ENCODE results near the gene HEXD.

Gene HEXD

GRCh38 chr17:82382933-82383255 is 35.3 kb upstream of the HEXD start:
- no peak for DNase-seq

DNA sequence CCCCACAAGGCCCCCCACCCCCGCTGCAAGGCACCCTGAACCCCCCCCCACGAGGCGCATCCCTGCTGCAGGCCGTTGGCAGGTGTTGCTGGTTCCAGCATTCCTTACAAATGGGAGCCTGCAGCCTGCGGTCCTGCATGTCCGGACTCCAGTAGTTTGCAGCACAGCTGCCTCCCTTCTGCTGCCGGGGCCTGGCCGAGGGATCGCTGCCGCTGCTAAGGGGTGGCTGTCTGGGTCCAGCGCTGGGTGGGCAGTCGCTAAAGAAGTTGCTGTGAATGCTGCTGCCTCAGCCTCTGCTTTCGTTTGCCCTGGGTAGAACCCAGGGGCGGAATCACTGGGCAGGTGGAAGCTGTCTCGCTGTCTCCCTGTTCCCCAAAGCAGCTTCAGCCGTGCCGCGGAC is 34.7 kb upstream of the HEXD start:
- no peak for DNase-seq

DNA sequence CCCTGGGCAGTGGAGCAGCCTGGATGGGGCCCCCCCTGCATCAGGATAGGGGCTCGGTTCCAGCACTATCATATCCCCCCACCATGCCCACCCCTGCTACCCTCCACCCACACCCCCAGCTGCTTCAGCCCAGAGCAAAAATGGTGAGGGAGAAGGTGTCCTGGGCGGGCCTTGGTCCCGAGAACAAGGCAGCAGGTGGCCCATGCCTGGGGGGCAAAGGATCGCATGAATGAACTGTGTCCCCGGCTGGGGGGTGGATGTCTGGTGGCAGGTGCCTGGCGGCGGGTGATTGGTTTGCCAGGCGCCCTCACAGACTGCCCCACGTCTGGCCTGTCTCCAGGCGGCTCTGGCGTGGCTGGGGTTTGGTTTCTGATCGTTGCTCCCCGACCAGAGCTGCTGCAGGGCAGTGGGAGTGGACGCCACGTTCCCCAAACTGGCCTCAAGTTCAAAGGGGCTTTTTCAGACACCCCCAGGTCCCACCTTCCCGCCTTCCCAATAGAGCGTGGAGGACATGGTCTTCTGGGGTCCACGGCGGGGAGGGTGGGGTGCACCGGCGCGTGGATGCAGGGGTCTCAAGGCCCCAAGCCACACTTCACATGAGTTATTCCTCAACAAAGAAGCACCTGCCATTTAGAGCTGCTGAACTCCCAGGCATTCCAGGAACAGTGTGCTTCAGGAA is 34.0 kb upstream of the HEXD start:
- DNase-seq = no peak

GRCh38 chr17:82384730-82385481 is 33.2 kb upstream of the HEXD start:
- no peak for DNase-seq

DNA sequence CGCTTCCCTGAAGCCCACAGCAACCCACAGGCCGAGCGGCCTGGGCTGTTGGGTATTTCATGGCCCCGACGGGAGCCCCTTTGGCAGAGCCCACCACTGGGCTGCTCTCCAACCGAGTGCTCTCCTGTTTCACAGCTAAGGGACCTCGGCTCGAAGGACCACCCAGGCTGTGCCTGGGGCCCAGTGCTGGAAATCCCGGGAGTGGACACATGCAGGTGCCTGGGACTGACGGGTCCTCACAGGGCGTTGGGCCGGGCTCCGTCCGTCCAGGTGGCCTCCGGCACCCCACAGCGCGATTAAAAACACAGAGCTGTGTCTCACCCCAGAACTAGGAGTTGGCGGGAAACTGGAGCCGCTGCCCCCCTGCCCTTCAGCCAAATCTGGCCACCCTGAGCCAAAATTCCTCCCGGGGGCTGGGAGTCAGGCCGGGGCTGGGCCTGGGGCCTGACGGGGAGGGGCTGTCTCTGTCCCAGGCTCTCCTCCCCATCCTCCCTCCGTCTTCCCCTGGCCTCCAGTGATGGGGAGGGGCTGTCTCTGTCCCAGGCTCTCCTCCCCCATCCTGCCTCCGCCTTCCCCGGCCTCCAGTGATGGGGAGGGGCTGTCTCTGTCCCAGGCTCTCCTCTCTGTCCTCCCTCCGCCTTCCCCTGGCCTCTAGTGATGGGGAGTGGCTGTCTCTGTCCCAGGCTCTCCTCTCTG is 32.4 kb upstream of the HEXD start:
- DNase-seq = no peak

DNA sequence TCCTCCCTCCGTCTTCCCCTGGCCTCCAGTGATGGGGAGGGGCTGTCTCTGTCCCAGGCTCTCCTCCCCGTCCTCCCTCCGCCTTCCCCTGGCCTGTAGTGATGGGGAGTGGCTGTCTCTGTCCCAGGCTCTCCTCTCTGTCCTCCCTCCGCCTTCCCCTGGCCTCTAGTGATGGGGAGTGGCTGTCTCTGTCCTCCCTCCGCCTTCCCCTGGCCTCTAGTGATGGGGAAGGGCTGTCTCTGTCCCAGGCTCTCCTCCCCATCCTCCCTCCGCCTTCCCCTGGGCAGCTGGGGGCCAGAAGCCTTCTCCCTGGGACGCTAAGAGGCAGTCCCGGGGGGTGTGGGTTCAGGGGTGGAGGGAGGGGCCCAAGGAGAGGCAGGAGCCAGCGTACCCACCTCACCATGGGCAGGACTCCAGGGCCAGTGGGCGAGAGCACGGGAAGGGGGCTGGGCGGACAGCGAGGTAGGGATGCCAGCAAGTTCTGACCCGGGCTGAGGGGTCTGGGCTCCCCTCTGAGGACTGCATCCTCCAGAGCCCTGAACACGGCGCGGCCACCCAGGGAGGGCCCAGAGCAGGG is 31.8 kb upstream of the HEXD start:
- no peak for DNase-seq

DNA sequence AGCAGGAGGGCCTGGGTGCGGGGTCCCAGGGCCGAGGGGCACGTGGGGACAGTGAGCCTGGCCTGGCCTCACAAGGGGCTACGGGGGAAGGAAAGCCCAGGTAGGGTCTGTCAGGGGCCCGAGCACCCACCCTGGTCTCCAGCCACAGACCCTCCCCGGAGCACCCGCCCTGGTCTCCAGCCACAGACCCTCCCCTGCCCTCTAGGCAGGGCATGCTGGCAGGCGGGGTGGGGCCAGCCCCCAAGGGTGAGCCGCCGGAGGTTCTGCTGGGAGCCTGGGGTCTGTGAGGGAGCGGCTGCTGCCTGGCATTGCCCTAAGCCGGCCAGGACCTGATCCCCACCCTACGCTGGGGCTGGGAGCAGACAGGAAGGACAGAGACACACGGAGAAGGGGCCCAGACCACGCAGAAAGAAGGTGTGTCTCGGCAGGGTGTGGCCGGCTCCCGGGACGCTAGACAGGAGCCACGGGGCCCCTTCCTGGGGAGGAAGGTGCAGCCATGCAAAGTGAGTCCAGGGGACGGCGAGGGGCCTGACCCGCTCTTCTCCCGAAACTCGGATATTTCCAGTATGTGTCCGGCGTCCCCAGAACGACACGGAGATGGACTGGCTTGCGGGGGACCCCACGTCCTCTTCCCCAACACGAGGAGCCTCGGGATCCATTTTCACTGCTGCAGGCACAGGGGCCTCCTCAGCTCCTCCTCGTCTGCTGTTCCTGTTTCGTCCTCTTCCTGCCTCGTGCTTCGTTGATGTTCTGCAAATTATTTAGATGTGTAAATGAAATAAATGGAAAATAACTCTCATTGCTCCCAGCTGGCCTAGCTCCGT is 31.1 kb upstream of the HEXD start:
- DNase-seq = no peak

DNA sequence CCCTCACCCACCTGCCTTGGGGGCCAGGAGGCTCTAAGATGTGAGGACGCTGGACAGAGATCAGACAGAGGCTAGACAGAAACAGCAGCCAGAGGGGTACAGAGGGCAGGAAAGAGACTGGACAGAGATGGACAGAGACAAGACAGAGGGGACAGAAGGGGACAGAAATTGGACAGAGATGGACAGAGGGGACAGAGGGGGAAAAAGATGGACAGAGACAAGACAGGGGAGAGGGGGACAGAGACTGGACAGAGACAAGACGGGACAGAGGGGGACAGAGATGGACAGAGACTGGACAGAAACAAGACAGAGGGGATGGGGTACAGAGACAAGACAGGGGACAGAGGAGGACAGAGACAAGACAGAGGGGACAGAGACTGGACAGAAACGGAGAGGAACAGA is 30.4 kb upstream of the HEXD start:
- no peak for DNase-seq

GRCh38 chr17:82388223-82388921 is 29.8 kb upstream of the HEXD start:
- no peak for DNase-seq

GRCh38 chr17:82388922-82389283 is 29.2 kb upstream of the HEXD start:
- no peak for DNase-seq

DNA sequence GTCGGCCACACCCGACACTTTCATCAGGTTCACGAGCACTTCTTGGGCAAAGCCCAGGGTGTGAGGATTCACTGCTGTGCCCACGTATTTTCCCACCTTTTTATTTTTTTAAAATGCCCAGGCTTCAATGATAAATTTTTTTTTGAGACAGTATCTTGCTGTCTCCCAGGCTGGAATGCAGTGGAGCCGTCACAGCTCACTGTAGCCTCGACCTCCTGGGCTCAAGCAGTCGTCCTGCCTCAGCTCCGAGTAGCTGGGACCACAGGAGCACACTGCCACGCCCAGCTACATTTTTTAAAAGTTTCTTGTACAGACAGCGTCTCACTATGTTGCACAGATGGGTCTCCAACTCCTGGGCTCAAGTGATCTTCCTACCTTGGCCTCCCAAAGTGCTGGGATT is 28.8 kb upstream of the HEXD start:
- no peak for DNase-seq

GRCh38 chr17:82390015-82390859 is 27.9 kb upstream of the HEXD start:
- no peak for DNase-seq

- no peak for DNase-seq
Observed at GRCh38 chr17:82390860-82391435, 27.2 kb upstream of the HEXD start.

- DNase-seq = no peak
Observed at GRCh38 chr17:82391496-82392066, 26.6 kb upstream of the HEXD start.

DNA sequence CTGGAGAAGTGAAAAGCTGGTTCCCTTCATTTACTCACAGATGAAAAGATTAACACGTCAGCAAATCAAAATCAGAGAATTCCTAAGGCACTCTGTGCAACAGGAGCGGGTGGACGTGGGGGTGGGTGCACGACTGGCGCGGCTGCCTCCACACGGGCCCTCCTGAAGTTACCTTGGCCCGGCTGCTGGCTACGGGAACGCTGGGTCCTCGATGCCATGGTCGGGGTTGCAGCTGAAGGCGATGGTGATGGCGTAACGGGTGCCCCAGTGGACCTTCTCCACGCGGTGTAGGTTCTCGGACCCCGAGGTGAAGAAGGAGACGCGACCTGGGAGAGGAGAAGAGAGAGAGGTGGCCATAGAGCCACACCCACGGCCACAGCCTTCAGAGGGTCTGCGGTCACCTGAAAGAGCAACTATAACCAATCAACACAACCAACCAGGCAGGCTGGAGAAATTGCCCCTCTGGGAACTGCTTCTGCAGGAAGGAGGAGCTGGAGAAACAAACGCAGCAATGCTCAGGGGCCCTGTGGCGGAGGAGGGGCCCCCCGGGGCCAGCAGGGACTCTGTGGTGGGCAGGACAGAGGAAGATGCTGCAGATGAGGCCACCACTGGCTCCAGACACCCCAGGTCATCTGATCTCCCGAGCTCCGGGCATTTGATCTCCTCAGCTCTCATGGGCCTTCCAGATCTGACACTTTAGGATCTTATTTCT is 25.8 kb upstream of the HEXD start:
- DNase-seq = no peak

GRCh38 chr17:82392941-82393340 is 25.2 kb upstream of the HEXD start:
- DNase-seq = no peak

- no peak for DNase-seq
Observed at GRCh38 chr17:82394278-82394677, 23.9 kb upstream of the HEXD start.

DNA sequence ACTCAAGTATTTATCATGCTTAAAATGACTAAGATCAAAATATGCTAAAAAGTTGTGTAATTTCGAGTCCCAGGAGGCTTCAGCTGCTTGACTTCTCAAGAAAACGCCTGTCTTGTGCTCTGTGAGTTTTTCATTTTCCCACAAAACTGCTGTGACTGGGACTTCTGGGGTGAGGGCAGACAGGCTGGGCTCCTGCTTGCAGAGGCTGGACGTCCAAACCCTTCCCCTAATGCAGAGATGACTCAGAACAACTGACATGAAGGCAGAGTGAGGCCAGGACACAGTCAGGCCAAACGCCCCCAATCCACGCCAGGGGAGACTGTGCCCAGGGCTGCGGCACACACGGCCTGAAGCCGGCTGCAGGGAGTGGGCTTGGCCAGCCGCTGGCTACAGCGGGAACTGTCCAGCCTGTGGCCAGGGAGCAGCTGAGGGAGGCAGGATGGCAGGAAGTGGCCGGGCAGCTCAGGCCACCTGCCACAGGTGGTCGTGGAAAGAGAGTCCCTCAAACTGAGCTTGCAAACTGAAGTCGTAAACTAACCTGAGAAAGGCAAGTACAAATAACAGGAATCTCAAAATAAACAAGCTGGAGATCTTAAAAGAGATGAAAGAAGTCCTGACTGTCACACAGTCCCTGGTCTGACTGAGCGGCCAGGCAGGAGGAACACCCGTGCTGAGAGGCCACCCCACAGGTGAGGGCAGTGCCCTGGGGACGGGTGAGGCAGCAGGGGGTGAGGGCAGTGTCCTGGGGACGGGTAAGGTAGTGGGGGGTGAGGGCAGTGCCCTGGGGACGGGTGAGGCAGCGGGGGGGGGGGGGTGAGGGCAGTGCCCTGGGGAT is 21.3 kb upstream of the HEXD start:
- peak; percentile 97 for DNase-seq

Data from fibroblast of skin of right biceps (primary cell).